ENCODE results near the gene PICK1. TPM values are rescaled to one million over a fixed set of nuclear protein-coding genes. Genes with fewer than 3 reads are reported as not detected.

Gene PICK1
- total and polyA plus RNA-seq, 2 of the 8 experiments (the other 6 are each of a cell fraction or from before 2014, with no cell fraction given) = 20.4 to 22.9 TPM

GRCh38 chr22:38018938-38019827 lies 38.0 kb upstream of the PICK1 start:
- 85% methylated on average over 17 of the region's 19 CpGs; no CpG with 5 or more reads in 1 of the 2 experiments for WGBS, 2 experiments (ENCODE audit: extremely low coverage in 1 of 2, insufficient coverage in 1 of 2, insufficient read length in 1 of 2, insufficient replicate concordance in 2 of 2, low coverage in 1 of 2, low lambda C conversion rate in 2 of 2, missing lambda C conversion rate in 1 of 2)
- no peak for DNase-seq (ENCODE audit: low read depth in 1 of 2, low spot score in 2 of 2)
- H2BK120ac ChIP-seq (replicated peaks; ENCODE audit: low read depth, low read length) = no peak overlapping the region
- TF ChIP-seq JUND (IDR thresholded peaks at IDR 0.05; ENCODE audit: low read length) (no peak), CBX5 (IDR thresholded peaks at IDR 0.05; ENCODE audit: low read depth, low read length) (no peak), YY1 (IDR thresholded peaks at IDR 0.05; ENCODE audit: low read depth, low read length) (no peak), GABPA (IDR thresholded peaks at IDR 0.05; ENCODE audit: borderline replicate concordance, insufficient read depth, low read length) (no peak), FOSL1 (IDR thresholded peaks at IDR 0.05; ENCODE audit: insufficient read depth, low read depth, low read length) (no peak), CTCF (IDR thresholded peaks at IDR 0.05; ENCODE audit: control extremely low read depth in 1 of 3, insufficient read depth in 1 of 3, low read depth in 1 of 3, low read length in 3 of 3) (no peak), PHF8 (conservative IDR thresholded peaks at IDR 0.05; ENCODE audit: low read depth, low read length) (no peak), JUN (IDR thresholded peaks at IDR 0.05; ENCODE audit: low read depth, low read length) (no peak), NANOG (IDR thresholded peaks at IDR 0.05; ENCODE audit: insufficient read depth, low read depth, low read length, poor library complexity, severe bottlenecking) (no peak)

More at GRCh38 chr22:38018938-38019827, 38.0 kb upstream of the PICK1 start:
- Histone ChIP-seq H3K79me1 (ENCODE audit: low read depth, low read length) (no peaks in the 10 kb centered on the region), H2BK20ac (ENCODE audit: low read length) (no peak overlapping the region), H4K91ac (replicated peaks; ENCODE audit: insufficient read length, low read length) (peak overlapping the region; percentile 56), H3K9me3 (ENCODE audit: insufficient read depth in 2 of 2, low read depth in 1 of 2, low read length in 1 of 2) (no peaks in the 10 kb centered on the region), H3K14ac (ENCODE audit: insufficient read length) (no peak overlapping the region), H3K18ac (ENCODE audit: extremely low read depth, low read length) (no peak overlapping the region), H3K9ac (replicated peaks in 1 of 4; ENCODE audit: extremely low read depth in 1 of 4, low read depth in 3 of 4, low read length in 3 of 4) (no peak overlapping the region), H3K23me2 (ENCODE audit: low read depth, low read length) (no peaks in the 10 kb centered on the region), H2AK5ac (ENCODE audit: low read depth, low read length) (0 out of 2 replicates have a peak overlapping the region, but pooled peaks have one; percentile 13), H3K4ac (replicated peaks; ENCODE audit: insufficient read length, low read depth, low read length) (no peak overlapping the region), H3K79me2 (ENCODE audit: control insufficient read depth in 1 of 2, insufficient read depth in 2 of 2, low read length in 2 of 2) (no peaks in the 10 kb centered on the region), H4K5ac (ENCODE audit: insufficient read length, low read depth, low read length) (no peak overlapping the region), H2BK5ac (ENCODE audit: low read depth, low read length) (no peak overlapping the region), H3K36me3 (ENCODE audit: control insufficient read depth in 2 of 4, insufficient read depth in 4 of 4, low read length in 3 of 4) (no peaks in the 10 kb centered on the region), H3K56ac (replicated peaks; ENCODE audit: insufficient read length, low read depth, low read length) (no peak overlapping the region), H3K4me2 (ENCODE audit: insufficient read depth in 1 of 2, low read depth in 2 of 2, low read length in 2 of 2) (no peak overlapping the region), H2BK15ac (ENCODE audit: low read length) (no peak overlapping the region), H3K27me3 (replicated peaks in 1 of 4; ENCODE audit: control insufficient read depth in 3 of 4, extremely low read depth in 1 of 4, insufficient read depth in 3 of 4, low read length in 3 of 4) (no peaks in the 10 kb centered on the region; a peak in 1 of 7 replicates), H4K20me1 (replicated peaks in 1 of 2; ENCODE audit: control insufficient read depth in 1 of 2, insufficient read depth in 2 of 2, low read length in 2 of 2) (no peaks in the 10 kb centered on the region), H3K27ac (ENCODE audit: low read depth, low read length) (no peak overlapping the region), H4K8ac (ENCODE audit: extremely low read depth, insufficient read depth, low read length) (no peak overlapping the region; the same call in 1 of the 2 replicates), H3K23ac (ENCODE audit: insufficient read length) (no peak overlapping the region), H2AFZ (ENCODE audit: low read length) (no peak overlapping the region), H3K4me3 (ENCODE audit: extremely low read depth in 1 of 4, insufficient read depth in 2 of 4, low read depth in 3 of 4, low read length in 4 of 4) (no peak overlapping the region), H3K4me1 (replicated peaks in 1 of 4; ENCODE audit: control insufficient read depth in 3 of 4, insufficient read depth in 4 of 4, low read length in 3 of 4) (peaks cover 0 to 15% (median 2%) of the 10 kb centered on the region in 4 experiments; a peak in 3 of 7 replicates), H2BK12ac (ENCODE audit: low read depth, low read length) (no peak overlapping the region)
- FAIRE-seq = no peak
- ChIA-PET CTCF (ENCODE audit: partially characterized antibody) (interaction anchor here (1.2 to 3.1 kb wide), 3 partner anchors 9 to 34 kb away, joined by 4 to 15 read pairs (median 12); no protein-coding TSS in a partner anchor), POLR2A (ENCODE audit: partially characterized antibody) (no interaction called here)
